NCI-H774 (cell line): ENCODE measurements around the gene MPZL1.
"Not testable (repeated sequence)": the region's sequence is repeated elsewhere in the genome, so short reads cannot be mapped to it uniquely, and the experiment has no call there.

ENCODE experiments used
- DNase-seq: peaks from one replicate; lab custom pipeline; 2025; lab: John Stamatoyannopoulos, UW

MPZL1 gene

DNA sequence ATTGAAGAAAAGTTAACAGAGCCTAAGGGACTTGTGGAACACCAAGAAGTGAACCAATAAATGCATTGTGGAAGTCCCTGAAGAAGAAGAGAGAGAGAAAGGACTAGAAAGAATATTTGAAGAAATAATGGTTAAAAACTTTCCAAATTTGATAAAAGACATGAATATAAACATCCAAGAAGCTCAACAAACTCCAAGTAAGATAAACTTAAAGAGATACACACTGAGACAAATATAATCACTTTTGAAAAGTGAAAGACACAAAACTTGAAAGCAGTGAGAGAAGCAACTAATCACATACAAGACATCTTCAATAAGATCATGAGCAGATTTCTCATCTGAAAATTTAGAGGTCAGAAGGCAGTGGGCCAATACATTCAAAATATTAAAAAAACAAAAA is 91.2 kb downstream of the MPZL1 start:
- no peak for DNase-seq

DNA sequence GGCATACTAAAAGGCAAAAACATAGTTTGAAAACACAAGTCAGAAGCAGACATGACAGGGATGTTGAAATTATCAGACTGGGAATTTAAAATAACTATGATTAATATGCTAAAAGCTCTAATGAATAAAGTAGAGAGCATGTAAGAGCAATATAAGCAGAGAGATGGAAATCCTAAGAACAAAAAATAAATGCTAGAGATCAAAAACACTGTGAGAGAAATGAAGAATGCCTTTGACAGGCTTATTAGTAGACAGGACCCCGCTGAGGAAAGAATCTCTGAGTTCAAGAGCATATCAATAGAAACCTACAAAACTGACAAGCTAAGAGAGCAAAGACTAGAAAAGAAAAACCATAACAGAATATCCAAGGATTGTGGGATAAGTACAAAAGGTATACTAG is 93.9 kb downstream of the MPZL1 start:
- no peak for DNase-seq

GRCh38 chr1:167819849-167820683 is 98.3 kb downstream of the MPZL1 start:
- DNase-seq: peak; percentile 80

- DNase-seq: no peak
These were observed 99.0 kb downstream of the MPZL1 start for GRCh38 chr1:167820684-167821355.

- DNase-seq: no peak
These were observed 99.5 kb downstream of the MPZL1 start for GRCh38 chr1:167821356-167821685.

DNA sequence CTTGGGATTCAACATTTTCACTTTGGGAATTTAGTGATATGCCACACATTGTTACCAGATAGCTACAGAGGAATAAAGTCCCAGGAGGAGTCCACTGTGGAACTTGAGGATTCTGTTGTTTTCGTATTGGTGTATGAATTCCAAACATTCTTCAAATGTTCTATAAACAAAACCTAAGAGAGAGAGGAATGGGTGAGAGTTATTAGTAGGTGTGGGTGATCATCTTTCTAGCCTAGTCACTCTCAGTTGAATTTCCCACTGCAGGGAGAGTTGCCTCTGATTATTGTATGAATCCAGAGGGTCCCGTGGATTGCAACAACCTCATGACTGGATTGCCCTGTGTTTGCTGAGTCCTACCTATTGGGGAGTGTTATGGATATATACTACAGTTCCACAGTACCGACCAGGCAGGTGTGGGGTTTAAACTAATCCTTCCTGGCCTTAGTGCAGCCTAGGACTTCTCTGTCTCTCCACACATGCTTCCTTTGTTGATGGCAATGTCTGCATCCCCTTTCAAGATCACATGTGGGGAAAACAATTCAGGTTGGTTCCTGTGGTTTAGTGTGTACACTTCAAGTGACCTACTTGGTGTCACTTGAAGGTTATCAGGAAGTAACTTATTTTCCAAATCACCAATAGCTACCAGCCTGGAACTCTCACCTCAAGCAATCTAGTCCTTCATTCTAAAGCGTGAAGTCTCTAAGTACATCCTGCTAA is 100.3 kb downstream of the MPZL1 start:
- no peak for DNase-seq

- no peak for DNase-seq
These were observed 102.5 kb downstream of the MPZL1 start for GRCh38 chr1:167824163-167824794.

DNA sequence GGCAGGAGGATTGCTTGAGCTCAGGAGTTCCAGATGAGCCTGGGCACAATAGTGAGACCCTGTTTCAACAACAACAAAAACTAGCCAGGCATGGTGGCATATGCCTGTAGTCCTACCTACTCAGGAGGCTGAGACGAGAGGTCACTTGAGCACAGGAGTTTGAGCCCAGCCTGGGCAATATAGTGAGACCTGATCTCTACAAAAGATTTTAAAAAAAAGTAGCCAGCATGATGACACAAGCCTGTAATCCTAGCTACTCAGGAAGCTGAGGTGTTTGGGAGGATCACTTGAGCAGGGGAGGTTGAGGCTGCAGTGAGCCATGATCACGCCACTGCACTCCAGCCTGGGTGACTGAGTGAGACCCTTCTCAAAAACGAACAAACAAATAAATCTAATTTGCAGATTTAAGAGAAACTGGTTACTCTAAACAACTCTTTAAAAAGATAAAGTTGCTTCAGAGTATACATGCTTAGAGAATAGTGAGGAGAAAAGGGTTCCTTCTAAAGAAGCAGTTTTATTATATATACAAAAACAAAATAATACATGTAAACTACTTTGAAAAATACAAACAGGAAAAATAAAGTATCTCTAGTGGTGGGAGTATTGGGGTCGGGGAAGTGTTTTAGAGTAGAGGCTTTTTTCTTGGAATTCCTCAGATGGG is 103.8 kb downstream of the MPZL1 start:
- no peak for DNase-seq

GRCh38 chr1:167826127-167826526 is 104.3 kb downstream of the MPZL1 start:
- no peak for DNase-seq

GRCh38 chr1:167829868-167830267 is 108.1 kb downstream of the MPZL1 start:
- DNase-seq: no peak

DNA sequence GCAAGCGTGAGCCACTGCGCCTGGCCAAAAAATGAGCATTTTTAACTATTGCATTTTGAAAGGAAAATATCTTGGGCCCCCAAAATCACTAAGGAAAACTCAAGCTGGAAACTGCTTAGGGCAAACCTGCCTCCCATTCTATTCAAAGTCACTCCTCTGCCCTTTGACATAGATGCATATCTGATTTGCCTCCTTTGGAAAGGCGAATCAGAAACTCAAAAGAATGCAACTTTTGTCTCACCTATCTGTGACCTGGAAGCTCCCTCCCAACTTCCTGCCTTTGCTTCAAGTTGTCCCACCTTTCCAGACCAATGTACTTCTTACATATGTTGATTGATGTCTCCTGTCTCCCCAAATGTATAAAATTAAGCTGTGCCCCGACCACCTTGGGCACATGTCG is 108.9 kb downstream of the MPZL1 start:
- not testable (repeated sequence) for DNase-seq

GRCh38 chr1:167832693-167833092 is 110.9 kb downstream of the MPZL1 start:
- no peak for DNase-seq

GRCh38 chr1:167833904-167834303 is 112.1 kb downstream of the MPZL1 start:
- no peak for DNase-seq

DNA sequence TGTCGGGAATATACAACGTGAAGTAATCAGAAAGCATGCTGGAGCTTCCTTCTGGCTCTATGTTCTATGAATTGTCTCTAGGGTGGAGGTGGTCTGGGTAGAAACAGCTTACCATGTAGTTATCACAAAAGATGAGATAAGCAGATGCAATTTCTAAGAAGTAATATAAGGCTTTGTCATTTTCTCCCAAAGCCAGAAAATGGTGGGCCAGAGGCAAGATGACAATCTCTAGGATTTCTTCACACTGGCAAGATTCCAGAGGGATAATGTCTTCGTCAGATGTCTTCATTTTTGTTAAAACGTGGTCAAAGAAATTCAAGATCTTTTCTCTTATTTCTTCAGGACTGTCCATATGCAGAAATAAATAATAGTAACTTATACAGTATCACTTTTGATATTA is 114.4 kb downstream of the MPZL1 start:
- no peak for DNase-seq

DNA sequence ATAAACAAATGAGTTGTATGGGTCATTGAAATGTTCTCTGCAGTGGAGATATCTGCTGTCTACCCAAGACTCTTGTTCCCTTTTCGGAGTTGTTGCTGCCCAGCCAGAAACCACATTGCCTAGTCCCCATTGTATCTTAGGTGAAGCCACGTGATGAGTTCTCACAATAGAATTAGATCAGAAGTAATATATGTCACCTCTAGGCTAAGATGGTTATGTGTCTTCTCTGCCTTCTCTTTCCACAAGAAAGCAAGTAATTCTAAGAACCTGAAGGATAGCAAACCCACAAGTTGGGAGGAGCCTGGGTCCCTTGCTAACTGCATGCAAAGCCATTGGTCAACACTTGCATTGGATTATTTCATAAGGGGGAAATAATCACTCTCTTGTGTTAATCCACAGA is 115.5 kb downstream of the MPZL1 start:
- DNase-seq: no peak

- no peak for DNase-seq
These were observed 117.2 kb downstream of the MPZL1 start for GRCh38 chr1:167839009-167839408.
